HCEC 1CT (cell line): ENCODE data around the gene TRIM62.

ENCODE experiments used
- DNase-seq: peaks from one replicate; pipeline ENCODE4 v3.0.0-alpha.2; 2017

Gene TRIM62

DNA sequence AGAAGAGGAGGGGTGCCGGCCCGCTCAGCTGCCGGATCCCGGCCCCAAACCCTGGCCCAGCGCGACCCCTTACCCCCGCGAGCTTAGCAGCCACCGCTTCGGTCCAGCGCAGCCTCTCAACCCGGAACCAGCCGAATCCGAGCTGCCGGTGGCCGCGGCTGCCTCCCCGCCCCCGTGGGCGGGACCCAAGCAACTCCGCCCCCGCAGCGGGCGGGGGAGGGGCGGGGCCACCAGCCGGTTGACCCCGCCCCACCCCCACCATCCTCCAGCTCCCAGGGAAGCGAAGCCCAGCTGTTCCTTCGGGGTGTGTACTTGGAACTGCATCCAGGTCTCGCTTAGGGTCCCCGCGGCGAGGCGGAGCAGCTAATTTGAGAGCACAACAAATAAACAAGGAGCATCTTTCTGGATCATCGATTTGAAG is at the start of gene TRIM62:
TSS of gene TRIM62 (minus strand) at position 123 of the 421 bp plus-strand sequence. CDS start 611 bp downstream, outside the sequence.
- DNase-seq, result peak; percentile 83

GRCh38 chr1:33231166-33231565 is 49.3 kb upstream of the TRIM62 start:
- DNase-seq, result no peak

DNA sequence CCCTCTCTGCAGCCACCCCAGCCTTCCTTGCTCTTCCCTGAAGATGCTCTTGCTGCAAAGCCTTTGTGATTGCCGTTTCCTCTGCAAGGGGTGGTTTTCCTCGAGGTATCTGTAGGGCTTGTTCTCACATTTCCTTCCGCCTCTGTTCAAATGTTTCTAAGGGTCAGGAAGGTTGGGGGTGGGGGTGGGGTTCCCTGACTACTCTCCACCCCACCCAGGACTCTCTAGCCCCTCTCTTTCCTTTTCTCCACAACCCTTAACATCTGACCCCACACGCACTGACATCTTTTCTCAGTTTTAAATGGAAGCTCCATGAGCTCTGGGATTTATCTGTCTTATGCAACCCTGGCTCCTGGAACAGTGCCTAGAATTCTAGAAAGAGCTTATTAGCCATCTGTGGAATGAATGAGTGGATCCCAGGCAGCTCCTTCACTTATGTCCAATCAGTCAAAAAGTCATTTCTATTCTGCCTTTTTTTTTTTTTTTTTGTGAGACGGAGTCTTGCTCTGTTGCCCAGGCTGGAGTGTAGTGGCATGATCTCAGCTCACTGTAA is 47.2 kb upstream of the TRIM62 start:
- peak; percentile 83 for DNase-seq

GRCh38 chr1:33225586-33225985 is 43.7 kb upstream of the TRIM62 start:
- no peak for DNase-seq

DNA sequence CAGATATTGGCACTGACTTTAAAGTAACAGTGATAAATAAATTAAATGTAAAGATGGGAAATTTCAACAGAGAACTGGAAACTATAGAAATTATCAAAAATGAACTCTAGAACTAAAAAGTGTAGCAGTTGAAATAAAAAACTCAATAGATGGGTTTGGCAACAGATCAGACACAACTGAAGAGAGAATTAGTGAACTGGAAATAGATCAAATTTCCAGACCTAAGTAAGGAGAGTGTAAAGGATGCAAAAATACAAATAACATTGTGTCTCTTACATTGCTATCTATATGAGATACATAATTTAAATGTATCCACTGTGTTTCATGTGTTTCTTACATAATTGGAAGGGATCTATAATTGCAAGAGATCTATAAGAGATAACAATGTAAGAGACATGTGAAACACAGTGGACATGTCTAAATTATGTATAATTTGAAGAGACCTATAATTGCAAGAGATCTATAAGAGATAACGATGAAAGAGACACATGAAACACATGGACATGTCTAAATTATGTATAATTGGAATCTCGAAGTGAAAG is 42.4 kb upstream of the TRIM62 start:
- DNase-seq, result no peak

GRCh38 chr1:33222381-33222780 is 40.5 kb upstream of the TRIM62 start:
- no peak for DNase-seq

DNA sequence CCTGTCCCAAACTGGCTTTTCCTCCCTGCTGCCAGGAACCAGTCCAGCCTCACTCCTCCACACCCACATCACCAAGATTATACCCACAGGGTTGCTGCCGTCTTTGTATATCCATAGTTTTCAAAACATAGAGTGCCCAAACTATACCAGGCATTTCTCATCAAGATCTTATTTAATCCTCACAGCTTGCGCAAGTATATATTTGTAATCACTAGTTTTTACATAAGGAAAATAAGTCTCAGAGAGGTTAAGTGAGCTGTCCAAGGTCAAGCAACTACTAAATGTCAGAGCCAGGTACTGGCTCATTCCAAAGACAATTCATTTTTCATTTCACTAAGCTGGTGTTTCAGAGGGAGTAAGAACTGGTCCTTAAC is 39.5 kb upstream of the TRIM62 start:
- peak; percentile 43 for DNase-seq

DNA sequence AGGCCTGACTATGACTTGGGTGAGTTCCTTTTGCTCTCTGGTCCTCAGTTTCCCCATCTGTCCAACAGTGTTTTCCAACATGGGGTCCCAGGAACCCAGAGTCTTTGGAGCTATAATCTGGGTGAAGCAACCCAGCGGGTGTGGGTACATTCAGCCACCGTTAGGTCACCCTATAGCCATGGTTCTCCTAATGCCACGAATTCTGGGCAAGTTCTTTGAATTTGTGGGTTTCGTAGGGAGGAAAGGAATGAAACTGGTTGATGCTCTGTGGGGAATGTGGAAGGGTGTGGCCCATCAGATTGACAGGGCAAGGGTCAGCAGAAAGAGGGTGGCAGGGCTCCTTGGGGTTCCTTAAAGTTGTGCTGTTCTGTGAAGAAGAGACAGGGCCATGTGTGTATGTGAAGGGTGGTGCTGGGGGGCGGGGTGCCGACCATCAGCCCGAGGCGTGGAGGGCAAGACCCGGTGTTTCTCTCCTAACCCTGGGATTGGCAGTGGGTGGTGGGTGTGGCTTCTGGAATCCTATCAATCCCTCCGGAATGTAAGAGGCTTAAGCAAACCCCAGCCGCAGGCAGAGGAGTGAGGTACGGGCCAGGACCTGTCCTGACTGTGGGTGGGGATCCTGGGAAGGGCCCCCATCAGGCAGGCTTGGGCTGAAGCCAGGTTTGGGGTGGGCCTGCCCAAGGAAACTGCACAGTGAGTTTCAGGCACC is 39.0 kb upstream of the TRIM62 start:
- DNase-seq, result peak; percentile 20

GRCh38 chr1:33219886-33220661 is 38.2 kb upstream of the TRIM62 start:
- no peak for DNase-seq

DNA sequence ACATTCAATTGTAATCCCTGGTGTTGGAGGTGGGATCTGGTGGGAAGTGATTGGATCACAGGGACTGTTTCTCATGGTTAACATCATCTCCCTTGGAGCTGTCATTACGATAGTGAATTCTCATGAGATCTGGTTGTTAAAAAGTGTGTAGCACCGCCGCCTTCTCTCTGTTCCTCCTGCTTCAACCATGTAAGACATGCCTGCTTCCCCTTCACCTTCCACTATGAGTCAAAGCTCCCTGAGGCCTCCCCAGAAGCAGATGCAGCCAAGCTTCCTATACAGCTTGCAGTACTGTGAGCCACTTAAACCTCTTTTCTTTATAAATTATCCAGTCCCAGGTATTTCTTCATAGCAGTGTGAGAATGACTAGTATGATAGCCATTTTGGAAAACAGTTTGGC is 30.1 kb upstream of the TRIM62 start:
- DNase-seq, result no peak

DNA sequence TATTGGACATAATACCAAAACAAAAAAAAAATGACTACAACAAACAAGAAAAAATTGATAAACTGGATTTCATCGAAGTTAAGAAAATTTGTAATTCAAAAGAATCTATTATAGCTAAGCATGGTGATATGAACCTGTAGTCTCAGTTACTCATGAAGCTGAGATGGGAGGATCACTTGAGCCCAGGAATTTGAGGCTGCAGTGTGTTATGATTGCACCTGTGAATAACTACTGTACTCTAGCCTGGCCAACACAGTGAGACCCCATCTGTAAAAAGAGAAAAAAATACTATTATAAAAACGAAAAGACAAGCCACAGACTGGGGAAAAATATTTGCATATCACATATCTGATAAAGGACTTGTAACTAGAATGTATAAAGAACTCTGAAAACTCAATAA is 24.5 kb upstream of the TRIM62 start:
- no peak for DNase-seq

- DNase-seq, result no peak
Measured at GRCh38 chr1:33195556-33195955, 13.7 kb upstream of the TRIM62 start.

- no peak for DNase-seq
Measured at GRCh38 chr1:33191731-33192275, 10.0 kb upstream of the TRIM62 start.

DNA sequence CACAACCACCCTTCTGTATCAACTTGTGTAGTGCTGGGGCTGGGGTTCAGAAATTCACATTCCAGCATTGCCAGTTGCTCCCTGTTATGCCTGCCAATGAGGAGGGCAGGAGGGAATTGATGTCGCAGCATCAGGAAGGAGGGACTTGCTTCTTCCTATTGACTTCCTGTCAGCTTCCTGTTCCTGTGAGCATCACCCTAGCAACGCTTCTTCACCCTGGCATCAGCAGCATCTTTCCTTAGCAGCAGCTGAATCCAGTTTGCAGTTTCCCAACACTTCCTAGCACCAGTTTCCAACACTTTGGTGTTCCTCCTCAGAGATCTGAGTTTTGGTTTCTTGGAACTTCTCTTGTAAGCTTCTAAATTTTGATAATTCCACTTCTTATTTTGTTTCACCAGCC is 8.9 kb upstream of the TRIM62 start:
- no peak for DNase-seq

DNA sequence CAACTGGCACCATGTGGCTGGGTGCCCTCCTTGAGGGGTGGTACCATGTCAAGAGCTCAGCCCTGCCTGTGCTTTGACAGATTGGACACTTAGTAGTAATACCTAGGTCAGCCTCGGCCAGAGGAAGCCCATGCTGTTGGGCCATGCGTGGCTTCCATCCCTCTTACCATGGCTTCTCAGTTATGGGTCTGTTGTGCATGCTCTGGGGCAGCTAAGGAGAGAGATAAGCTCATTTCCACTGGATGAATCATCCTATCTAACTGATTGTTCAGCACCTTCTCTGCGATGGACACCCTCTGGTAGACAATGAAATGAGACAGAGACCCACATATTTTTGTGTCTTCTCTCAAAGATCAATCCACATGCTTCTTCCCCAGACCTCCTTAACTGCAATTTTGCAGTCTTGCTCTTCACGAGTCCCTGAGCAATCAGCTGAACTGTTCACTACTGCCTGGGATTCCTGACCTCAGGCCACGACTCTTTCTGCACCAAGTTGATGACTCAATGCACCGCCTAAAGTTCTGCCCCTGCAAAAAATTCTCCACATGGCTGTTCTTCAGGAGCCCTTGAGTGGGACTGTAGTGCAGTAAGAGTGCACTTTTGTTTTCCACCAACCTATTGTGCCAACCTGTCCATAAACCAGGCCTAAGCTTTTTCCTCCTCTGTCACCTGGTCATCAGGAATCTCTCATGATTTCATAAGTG is 6.9 kb upstream of the TRIM62 start:
- DNase-seq, result peak; percentile 8

- DNase-seq, result no peak
Measured at GRCh38 chr1:33186936-33187335, 5.1 kb upstream of the TRIM62 start.

DNA sequence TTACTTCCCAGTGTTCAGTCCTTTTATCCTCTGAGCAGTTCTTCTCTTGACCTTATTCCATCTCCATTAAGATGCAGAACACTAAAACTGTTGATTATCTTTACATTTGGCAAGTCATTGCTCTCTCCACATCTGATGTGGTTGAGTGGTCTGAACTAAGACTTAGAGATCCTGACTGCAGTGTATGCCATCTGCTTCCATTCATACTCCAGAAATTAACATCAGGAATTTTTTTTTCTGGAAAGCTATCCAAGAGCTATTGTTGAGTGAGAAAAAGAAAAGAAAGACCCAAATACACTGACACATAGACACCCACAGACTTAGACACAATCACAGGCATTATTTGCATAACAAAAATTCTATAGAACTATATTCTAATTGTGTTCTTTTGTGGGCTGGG is 3.7 kb upstream of the TRIM62 start:
- no peak for DNase-seq

DNA sequence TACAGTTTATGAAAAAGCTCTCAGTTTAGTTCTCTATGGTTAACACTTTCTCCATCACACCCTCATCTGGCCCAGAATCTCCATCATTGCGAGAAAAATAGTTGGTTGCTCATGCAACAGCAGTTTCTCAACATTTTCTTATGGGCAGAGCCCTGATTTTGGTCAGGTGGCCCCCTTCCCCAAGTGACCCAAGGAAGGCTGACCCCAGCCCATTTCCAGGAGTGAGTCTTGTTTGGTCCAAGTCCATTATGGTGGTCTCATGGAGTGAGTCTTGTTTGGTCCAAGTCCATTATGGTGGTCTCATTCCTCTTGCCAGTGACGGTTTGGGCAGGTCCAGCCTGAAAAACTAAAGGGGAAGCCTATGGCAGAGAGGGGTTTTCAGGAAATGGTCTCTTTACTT is 1.5 kb upstream of the TRIM62 start:
- DNase-seq, result no peak

DNA sequence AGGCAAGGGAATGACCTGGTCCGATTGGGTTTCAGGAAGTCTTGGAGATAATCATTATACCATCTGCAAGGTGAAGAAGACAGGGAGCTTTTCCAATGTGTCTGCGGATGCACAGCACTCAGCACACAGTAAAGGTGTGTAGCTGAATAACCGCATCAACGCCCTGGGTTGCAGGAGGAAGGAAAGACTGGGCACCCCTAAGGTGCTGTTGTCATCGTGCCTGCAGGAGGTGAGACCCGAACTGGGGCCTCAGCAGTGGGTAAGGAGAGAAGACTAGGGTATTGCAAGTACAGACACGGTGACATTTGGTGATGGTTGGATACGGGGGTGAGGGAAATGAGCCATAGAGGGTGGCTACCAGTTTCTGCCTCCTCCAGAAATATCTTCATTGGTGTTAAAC is 1.1 kb upstream of the TRIM62 start:
- DNase-seq, result no peak

DNA sequence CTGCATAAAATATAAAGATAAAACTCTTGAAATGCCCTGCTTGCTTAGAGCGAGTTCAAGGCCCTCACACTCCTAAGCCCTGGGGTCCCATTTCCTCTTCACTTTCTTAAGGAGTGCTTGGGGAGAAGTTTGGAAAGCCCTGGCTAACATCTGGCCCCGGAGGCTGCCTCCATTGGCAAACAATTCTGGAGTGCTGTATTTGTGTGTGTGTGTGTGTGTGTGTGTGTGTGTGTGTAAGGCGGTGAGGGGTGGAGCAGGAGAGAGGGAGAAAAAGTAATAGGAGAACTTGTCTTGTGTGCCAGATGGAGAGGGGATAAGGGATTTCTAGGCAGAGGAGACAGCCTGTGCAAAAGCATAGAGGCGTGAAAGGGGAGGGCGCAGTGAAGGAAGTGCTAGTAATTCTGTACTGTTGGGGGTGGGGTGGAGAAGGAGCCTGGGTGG is 578 bp upstream of the TRIM62 start:
- peak; percentile 20 for DNase-seq

DNA sequence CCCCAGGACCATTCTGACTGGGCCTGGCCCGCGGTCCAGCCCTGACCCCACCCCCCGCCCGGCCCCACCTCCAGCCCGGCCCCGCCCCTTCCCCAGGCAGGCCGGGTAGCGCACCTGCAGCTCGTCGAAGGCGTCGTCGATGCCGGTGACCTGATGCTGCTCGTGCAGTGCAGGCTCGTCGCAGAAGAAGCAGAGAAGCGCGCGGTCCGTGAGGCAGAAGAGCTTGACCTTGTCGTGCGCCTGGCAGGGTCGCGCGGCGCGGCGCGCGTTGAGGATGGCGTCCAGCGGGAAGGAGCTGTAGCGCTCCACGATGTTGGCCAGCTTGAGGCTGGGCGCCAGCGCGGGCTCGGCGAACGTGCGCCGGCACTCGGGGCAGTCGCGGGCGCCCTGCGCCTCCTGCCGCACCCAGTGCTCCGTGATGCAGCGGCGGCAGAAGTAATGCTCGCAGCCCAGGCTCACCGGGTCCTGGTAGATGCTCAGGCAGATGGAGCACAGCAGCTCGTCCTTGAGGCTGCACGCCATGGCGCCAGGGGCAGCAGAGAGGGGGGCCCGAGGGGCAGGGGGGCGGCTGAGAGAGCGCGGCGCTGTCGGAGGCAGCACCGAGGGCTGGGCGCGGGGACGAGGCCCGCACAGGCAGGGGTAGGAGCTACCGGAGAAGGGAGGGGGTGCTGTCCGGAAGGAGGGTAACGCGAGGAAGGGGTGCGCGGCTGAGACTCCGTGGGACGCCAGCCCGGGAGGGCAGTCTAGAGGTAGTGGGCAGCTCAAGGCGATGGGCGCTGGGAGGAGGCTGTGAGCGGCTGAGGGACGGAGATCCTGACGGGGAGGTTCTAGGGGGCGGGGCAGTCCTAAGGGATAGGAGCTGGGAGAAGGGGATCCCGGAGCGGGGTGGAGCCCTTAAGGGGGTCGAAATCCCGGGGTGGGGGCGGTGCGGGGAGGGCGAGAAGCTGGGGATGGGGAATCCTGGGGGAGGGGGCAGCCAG is 642 bp downstream of the TRIM62 start:
- DNase-seq, result peak; percentile 45
